NCI-H748 (cell line): ENCODE measurements around the gene KCNJ6.
A peak's percentile ranks its signal among the peaks of the same experiment; 100 is the strongest.
"Not testable (repeated sequence)": the region's sequence is repeated elsewhere in the genome, so short reads cannot be mapped to it uniquely, and the experiment has no call there.

Source experiments
- DNase-seq: peaks from one replicate; lab custom pipeline; 2025; ENCODE audit not compliant: unreplicated experiment; lab: John Stamatoyannopoulos, UW

The KCNJ6 gene

GRCh38 chr21:37686991-37687810, 229.1 kb downstream of the KCNJ6 start:
- no peak for DNase-seq

- no peak for DNase-seq
Observed at GRCh38 chr21:37684547-37684946, 231.7 kb downstream of the KCNJ6 start.

- DNase-seq: no peak
Observed at GRCh38 chr21:37684115-37684493, 232.2 kb downstream of the KCNJ6 start.

- DNase-seq: no peak
Observed at GRCh38 chr21:37683396-37684114, 232.7 kb downstream of the KCNJ6 start.

DNA sequence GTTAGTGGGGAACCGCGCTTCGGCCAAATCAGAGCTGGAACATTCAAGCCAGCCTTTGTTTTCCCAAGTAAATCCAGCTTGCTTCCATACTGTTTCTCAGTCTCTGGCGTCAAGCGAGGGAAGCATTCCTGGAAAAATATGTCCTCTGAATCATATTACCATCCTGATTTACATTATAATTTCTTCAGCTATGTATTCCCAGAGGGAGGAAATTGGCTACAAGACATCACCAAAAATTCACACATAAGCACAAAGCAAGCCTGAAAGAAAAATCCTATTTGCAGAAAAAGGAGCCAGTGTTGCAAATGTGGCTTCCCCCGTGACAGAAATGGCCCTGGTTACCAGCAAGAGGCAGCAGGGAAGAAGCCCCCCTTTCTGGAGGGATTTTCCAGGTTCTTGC, 233.3 kb downstream of the KCNJ6 start:
- DNase-seq: no peak

- peak; percentile 4 for DNase-seq
Observed at GRCh38 chr21:37677006-37677405, 239.3 kb downstream of the KCNJ6 start.

- peak; percentile 60 for DNase-seq
Observed at GRCh38 chr21:37675202-37675801, 241.0 kb downstream of the KCNJ6 start.

DNA sequence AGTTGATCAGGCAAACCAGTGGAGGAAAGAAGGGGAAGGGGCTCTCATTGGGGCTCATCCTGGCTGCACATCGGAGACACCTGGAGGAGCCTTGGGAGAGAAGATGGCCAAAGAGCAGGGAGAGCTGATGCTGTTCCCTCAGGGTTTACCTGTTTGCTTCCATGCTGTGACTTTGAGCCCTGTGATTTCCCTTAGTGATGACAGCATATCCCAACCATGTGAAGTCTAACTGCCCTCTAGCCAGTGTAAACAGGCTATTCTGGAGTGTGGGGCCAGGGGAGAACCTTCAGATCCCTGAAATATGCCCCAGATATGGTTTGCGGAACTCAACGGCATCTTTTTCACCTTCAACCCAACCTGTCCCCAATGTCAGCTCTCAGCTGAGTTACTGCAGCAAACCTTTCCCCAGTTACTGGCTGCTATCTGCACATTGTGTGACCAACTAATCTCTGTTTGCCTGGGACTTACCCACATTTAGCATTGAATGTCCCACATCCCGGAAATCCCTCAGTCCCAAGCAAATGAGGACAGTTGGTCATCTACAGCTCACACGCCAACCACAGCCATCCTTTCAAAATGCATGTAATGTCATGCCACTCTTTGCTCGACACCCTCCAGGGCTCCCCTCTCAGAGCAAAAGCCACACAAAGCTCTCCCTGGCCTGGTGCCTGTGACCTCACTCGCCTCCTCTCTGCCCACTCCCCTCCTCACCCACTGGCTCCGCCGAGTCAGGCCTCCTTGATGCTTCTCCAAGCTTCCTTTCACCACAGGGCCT, 242.3 kb downstream of the KCNJ6 start:
- no peak for DNase-seq

- DNase-seq: no peak
Observed at GRCh38 chr21:37671381-37671780, 244.9 kb downstream of the KCNJ6 start.

DNA sequence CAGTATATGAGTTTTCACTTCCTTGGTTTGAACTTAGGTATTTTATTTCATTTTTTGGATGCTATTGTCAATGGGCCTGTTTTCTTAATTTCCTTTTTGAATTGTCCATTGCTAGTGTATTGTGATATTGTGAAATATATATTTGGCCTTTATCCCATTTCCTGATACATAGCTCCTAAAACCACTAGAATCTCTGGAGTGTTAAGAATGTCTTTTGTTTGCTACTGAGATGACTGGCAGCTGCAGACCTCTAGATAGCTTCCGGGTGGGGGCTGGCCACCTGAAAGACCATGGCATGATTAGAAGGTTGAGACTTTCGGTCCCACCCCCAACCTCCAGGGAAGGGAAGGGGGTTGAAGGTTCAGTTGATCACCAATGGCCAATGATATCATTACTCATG, 245.4 kb downstream of the KCNJ6 start:
- DNase-seq: no peak

DNA sequence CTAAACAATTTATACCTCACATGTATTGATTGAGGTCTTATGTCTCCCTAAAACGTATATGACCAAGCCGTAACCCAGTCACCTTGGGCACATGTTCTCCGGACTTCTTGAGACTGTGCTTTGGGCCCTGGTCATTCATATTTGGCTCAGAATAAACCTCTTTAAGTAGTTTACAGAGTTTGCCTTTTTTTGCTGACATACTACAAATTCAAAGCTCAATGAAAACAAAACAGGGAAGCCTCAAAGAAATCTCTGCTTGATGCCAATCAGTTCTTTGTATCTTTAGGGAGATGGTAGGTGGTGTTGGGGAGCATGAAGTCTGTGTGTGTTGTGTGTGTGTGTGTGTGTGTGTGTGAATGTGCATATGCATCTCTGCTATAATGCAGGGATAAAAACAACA, 247.0 kb downstream of the KCNJ6 start:
- no peak for DNase-seq

DNA sequence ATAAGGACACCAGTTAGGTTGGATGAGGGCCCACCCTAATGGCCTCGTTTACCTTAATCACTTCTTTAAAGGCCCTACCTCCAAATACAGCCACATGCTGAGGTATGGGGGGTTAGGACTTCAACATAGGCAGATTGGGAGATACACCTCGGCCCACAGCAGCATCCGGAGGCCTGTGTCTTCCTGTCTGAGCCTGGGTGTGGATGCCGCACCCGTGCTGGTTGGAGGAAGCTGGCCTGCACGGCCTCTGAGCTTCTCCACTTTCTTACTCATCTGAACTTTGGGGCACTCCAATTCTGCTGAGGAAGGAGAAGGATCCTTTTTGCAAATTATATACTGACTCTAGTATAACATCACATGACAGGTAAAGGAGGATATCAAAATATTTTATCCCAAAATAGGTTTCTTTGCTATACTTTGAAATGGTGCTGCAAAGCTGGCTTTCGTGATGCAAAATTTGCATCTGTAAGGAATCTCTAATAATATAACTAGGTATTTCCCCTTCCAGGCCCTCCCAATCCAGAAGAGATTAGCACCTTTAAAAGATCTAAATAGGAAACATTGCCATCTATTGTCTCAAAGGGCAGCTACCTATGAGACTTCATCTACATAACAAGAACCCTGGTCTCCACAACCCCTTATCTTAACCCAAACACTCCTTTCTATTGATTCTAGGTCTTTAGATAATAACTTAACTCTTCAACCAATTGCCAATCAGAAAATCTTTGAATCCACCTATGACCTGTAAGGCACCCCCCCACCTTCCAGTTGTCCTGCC, 247.6 kb downstream of the KCNJ6 start:
- no peak for DNase-seq

DNA sequence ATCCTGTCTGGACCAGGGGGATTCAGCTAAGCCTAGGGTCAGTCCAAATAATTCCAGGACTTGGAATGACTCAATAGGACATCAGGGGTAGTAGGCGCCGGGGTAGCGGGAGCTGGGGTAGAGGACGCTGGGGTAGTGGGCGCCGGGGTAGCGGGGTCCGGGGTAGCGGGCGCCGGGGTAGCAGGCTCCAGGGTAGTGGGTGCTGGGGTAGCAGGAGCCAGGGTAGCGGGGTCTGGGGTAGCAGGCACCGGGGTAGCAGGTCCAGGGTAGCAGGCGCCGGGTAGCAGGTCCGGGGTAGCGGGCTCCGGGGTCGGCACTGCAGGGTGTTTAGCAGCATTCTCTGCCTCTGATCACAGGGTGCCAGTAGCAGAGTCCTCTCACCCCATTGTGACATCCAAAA, 248.9 kb downstream of the KCNJ6 start:
- DNase-seq: no peak

DNA sequence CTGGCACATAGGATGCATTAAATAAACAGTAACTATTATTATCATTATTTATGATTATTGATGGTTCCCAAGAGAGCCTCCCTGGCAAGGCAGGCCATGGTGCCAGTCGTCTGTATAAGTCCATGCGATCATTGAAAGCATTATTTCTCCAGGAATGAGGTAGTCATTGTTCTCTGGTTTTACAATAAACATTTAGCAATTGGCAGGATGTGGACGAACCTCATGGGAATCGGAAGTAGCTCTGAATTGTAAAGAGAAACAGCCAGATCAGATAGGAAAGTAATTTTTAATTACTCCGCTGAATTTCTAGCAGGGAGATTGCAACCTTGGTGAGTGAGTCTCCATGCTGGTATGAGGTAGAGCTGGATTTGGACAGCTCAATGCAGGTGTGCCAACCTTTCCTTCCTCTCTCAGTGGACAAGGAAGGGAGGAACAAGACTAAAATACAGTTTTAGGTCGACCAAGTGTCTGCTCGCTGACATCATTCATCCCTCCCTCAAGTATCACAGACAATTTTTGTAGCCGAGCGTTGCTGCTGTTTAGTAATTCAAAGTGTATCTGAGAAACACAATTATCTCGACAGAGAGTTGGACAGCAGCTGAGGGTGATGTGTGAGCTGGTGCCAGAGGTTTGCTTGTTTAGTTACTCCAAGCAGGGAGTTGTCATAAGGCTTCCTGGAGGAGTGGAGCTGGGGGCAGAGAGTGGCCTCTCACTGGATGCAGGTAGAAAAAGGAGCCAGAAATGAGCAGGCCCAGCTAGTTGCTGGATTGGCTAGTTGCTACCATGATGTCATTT, 250.8 kb downstream of the KCNJ6 start:
- DNase-seq: no peak

DNA sequence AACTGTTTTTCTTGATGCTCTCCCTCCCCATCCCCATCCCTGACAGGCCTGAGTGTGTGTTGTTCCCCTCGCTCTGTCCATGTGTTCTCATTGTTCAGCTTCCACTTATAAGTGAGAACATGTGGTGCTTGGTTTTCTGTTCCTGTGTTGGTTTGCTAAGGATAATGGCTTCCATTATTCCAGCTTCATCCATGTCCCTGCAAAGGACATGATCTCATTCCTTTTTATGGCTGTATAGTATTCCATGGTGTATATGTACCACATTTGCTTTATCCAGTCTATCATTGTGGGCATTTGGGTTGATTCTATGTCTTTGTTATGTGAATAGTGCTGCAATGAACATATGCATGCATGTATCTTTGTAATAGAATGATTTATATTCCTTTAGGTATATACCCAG, 254.0 kb downstream of the KCNJ6 start:
- not testable (repeated sequence) for DNase-seq

- DNase-seq: no peak
Observed at GRCh38 chr21:37660709-37661108, 255.5 kb downstream of the KCNJ6 start.

DNA sequence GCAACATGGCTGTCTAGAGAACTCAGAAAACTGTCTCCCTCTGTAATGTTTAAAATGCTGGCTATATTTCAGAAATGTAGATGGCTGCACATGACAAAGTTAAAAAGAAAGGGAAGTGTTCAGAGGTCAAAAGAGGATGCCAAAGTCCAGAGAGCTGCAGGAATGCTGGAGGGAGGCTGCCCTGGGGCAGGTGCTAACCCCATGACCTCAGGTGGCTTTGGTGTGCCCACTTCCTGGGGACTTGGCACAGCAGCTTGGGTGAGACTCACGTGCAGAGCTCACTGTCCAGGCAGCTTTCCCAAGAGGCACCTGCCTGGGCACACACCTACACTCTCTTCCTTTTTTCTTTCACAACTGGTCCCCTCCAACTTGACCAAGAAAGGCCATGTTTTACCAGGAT, 256.4 kb downstream of the KCNJ6 start:
- no peak for DNase-seq

- no peak for DNase-seq
Observed at GRCh38 chr21:37658817-37659458, 257.3 kb downstream of the KCNJ6 start.

DNA sequence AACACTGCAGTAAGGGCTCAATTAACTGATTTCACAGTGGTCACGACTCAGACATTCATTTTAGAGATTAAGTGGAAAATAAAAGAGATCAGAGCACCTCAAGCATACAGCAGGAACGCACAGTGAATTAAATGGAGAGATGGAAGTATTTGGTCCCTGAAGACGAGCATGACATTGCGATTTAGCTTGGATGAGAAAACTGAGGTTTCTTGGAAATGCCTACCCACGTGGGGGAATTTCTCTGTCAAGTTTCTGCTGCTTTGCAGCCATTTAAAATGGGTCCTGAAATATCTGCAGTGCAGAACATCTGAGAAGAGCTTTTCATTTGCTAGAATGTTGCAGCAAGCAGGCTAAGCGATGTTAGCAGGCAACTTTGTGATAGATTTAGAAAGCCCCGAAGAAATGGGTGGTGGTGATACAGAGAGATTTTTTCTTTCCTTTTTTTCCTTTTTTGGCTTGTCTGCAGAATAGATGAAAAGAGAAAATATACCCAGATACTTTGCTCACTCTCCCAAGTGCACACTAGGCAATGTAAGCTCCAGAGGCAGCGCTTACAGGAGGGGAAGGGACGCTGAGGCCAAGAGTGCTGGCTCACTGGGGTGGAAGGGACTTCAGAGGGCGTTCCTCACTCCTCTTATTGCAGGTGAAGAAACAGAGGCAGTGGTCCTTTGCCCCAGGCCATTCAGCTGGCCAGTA, 258.0 kb downstream of the KCNJ6 start:
- DNase-seq: no peak
